Panc1 (cell line): ENCODE measurements around the gene OR2A1. TPM values are rescaled to one million over a fixed set of nuclear protein-coding genes. Genes with fewer than 3 reads are reported as not detected.

Source experiments
- total RNA-seq: library from RNA; stranded (reverse); gene quantifications from one replicate; pipeline ENCODE4 v1.2.1, GENCODE V29; 2021; ENCODE audit not compliant: unreplicated experiment

OR2A1 gene
- total RNA-seq, 1 experiment from 2014 or later, result not detected

Other genes with a start within 250 kb of the OR2A1 start
- not detected for gene OR2A25, start 242.6 kb upstream of the OR2A1 start, total RNA-seq
- gene OR2A12, start 226.1 kb upstream of the OR2A1 start, total RNA-seq, result not detected
- not detected for gene OR2A2, start 202.8 kb upstream of the OR2A1 start, total RNA-seq
- not detected for gene OR2A14, start 189.2 kb upstream of the OR2A1 start, total RNA-seq
- gene CTAGE4, start 129.0 kb upstream of the OR2A1 start, total RNA-seq, result 5.9 TPM
- gene ARHGEF35, start 116.6 kb upstream of the OR2A1 start, total RNA-seq, result 12.0 TPM
- not detected for gene OR2A42, start 72.8 kb upstream of the OR2A1 start, total RNA-seq
- 0.82 TPM for gene OR2A7, start 47.6 kb upstream of the OR2A1 start, total RNA-seq
- 5.2 TPM for gene CTAGE8, start 43.1 kb upstream of the OR2A1 start, total RNA-seq
- 37.1 TPM for gene ARHGEF5, start 43.0 kb downstream of the OR2A1 start, total RNA-seq
- gene NOBOX, start 91.3 kb downstream of the OR2A1 start, total RNA-seq, result not detected